Inferior parietal cortex (tissue), 1 donor: ENCODE results near the gene PDSS2.
"Not testable (repeated sequence)": the region's sequence is repeated elsewhere in the genome, so short reads cannot be mapped to it uniquely, and the experiment has no call there.

Source experiments
- DNase-seq: peaks from one replicate; pipeline ENCODE4 v3.0.0-alpha.2; 2016; ENCODE audit errors: extremely low spot score

Gene PDSS2, protein sequence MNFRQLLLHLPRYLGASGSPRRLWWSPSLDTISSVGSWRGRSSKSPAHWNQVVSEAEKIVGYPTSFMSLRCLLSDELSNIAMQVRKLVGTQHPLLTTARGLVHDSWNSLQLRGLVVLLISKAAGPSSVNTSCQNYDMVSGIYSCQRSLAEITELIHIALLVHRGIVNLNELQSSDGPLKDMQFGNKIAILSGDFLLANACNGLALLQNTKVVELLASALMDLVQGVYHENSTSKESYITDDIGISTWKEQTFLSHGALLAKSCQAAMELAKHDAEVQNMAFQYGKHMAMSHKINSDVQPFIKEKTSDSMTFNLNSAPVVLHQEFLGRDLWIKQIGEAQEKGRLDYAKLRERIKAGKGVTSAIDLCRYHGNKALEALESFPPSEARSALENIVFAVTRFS

DNA sequence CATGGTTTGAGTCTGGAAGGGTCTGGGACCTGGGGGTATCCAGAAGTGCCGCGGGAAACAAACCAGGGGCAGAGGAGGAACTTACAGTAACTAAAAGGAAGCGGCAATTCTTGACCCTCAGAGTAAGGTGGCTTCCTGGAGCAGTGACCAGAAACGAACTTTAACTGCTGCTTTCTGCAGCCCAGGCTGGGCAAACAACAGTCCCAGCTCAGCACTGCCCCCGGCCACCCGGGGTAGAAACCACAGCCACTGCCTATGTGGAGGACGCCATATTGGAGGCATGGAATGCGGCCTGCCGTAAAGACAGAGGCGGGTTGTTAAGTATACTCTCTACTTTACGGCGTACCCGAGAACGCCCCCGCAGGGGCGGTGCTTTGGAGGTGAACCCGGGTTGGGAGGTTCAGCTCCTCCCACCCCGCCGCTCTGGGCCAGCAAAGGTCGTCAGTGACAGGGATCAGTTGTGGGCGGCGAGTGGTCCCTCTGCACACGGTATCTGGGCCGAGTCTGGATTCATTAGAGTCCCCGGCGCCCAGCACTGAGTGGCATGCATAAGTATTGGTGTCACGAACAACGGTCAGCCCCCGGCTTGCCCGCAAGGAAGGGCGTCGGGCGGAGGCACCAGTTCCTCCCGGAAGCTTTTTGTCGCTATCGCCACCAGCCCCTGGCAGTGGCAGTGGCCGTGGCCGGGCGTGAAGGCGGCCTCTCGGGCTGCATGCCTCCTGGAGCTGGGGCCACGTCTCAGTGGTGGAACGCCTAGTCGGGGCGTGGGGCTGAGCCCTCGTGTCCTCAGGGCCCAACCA is at the start of gene PDSS2:
PDSS2 (minus strand) TSS at position 282 of the 800 bp plus-strand sequence; CDS start at position 3, 279 bp downstream.
- DNase-seq: peak; percentile 98

DNA sequence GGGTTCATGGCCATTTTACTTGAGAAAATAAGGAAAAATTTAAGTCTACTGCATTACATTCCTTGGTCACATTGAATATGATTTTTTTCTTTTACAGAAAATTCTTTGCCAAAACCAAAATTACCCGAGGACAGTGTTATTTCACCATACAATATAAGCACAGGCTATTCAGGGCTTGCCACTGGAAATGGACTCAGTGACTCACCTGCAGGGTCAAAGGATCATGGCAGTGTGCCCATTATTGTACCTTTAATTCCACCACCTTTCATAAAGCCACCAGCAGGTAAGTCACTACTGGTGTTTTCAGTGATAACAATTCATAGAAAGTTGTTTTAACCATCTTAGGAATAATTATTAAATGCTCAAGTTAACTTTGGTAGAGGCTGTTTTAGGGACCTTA is 46.8 kb upstream of the PDSS2 start:
- DNase-seq: no peak

DNA sequence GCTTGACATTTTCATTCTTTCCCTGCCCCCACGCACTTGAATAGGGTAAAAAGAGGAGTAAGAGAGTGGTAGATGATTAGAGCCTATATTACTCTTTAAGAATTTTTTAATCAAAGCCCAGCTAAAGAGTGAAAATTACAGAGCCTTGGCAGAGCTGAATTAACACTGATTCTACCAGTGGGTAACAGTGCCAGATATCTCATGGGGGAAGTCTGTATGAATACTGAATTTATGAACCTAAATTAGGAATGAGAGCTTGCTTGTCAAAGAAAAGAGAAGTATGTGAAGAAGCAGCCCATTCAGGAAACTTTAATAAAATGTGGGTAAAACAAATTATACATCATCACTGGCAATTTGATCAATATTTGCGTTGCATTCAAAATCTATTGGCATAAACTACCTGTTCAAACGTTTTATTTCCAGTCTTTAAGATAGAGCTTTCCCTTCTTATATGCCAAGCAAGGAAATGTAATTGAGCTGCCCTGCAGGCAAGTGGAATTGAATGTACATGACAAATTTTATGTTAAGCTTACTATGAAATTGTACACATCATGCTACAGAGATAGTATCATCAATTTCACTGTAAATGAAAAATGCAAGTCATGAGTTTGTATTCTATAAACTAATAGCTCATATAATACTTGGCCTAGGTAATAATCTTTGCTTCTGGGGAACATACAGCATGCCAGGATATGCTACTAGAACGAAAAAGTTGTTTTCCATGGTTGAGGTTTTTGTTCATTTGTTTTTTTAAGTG is 45.1 kb upstream of the PDSS2 start:
- DNase-seq: no peak

DNA sequence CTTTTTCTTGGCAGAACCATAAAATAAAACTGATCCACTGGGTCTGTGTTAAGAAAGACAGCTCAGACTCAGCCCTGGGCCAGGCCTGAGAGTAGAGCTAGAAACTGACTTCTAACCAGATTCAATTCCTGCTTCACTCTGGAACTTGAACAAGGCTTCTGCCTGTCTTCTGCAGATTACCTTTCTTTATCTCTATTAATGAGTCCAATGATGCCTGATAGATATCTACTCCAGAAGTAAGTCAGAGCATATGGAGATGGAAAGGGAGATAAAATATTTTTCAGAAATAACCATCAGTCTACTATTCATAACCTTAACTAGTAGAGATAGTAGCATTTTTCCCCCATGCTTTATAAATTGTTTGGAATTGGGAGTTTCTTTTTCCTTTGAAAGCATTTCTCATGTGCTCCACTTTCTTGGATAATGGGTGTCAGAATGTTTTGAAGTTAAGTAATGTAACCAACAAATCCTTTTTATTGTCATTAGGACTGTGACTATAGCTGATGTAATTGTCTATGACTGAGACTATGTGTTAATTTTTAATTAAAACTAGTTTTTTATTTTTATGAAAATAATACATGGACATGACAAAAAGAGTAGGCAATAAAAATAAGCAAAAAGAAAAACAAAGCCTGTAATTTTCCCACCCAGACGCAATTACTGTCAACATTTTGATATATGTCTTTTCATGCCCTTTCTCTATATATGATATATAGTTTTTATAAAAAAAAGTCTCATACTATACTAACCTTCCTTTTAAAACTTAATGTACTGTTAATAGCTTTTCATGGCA is 37.7 kb upstream of the PDSS2 start:
- no peak for DNase-seq

DNA sequence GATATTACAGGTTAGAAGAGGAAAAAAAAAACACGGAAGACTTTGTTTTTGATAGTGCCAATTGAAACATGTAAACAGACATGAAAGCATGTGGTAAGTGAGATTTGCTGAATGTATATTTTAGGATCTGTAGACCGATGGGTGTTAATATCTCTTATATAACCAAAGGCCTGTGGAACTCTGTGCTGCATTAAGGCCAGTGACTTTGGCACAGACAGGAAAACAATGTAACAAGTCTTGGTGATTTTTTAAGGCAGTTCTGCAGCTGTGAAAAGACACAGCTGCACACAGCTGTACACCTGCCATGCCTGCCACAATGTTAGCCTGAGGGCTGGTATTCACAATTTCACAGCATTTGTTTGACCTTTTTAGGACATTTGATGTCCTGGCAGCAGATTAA is 36.6 kb upstream of the PDSS2 start:
- DNase-seq: no peak

DNA sequence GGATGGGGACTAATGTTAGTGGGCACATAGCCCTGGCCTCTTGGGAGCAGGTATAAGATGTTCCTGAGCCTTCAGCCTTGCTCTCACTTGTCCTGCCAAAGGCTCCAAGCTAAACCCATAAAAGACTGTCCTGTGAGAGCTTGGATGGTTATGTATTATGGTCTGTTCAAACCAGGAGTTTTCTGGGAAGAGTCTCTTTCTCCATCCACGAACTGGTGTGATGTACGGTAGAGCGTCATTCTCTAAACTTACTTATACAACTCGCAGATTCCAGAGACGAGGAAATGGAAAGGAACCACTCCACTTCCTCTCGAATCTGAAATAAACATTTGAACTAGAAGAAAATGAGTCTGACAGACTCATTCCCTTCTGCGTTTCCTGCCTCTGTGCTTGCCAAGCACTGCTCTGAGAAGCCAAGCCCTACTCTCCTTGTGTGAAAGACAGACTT is 35.9 kb upstream of the PDSS2 start:
- peak; percentile 58 for DNase-seq

DNA sequence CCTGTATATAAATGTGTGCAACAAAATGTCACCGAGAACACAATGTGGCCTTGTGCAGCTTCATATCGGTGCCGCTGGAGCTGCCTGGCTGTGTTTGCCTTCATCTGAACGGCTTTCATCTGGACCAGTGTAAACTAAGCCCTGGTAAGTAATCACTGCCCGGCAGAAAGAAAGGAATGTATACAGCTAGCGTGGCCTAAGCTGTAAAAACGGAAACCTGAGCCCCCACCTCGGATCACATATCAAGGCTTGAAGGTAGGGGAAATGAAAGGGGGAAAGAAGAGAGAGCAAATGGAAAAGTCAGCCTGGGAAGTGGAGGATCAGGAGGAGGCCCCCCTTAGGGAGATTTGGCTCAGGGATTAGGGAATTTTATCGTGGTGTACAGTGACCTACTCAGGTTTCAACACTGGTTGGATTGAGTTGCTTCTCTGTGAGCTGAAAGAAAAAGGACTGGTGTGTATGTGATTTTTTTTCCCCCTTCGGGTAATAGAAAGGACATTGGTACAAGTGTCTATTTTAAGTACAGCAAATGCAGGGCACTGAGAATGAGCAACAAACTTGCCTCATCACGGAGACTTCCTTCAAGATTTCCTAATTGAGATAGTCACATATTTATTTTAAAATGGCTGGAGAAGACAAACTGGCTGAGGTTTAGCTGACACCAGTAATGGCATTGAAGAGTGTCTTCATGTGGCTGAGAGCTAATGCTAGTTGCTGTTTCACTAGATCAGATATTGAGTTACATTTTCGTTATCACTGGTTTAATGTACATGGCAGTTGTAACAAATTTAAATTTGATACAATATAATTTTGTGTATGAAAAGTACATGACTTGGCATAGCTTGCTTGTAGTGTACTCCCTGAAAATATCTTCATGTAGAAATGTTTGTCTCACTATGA is 34.0 kb upstream of the PDSS2 start:
- peak; percentile 60 for DNase-seq

DNA sequence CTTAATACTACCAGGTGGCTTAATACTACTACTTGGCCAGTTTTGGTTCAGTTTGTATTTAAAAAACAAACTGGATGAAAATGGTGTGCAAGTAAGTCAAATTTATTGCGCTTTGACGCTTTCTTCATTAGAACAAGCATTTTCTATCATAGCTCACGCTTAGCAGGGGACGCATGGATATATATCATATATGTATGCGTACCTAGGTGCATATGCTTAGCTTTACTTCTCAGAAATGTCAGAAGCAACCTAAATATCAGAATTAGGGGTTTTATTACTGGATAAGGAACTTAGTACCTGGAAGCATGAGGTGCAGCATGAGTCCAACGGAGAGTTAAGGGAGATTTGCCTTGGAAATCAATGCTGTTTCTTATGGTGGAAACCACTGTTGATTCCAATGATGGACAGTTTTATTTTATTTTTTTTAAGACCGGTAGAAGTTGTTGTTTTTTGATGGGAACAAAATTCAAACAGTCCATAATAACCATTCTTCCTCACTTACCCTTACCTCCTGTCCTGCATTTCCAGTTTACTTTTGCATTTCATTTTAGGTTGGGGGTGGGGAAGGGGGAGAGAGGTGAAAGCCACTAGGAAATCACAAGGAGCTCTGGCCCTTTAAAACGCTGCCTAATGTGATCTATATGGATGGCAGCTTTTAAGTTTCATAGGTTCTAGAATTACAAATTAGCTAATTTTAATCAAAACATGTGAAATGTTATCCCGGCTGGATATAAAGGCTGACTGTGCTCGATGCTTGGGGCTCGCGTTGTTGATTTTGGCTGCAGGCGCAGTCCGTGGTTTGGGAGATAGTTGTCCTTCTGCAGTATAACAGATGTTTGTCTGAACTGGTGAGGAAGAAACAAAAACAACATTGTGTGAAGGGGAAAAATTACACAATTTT is 32.6 kb upstream of the PDSS2 start:
- DNase-seq: peak; percentile 82

DNA sequence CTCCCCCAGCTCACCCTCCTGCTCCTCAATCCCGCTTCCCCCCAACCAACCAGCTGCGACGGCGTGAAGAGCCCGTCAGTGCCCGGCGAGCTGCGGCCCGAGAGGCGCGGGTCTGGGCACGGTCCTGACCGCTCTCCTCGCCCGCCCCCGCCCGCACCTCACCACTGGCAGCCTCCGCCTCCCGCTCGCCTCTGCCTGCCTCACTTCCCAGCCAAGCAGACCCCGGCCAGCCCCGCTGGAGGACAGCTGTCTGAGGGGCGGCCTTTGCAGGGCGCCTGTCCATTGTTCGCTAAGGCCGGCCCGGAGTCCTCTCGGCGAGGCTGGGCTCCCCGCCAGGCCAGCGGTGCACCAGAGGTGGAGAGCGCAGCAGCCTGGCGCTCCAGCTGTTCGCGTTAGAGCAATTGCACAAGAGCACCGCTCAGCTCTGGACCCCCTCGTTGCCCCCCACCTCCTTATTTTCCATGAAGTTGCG is 31.8 kb upstream of the PDSS2 start:
- peak; percentile 44 for DNase-seq

DNA sequence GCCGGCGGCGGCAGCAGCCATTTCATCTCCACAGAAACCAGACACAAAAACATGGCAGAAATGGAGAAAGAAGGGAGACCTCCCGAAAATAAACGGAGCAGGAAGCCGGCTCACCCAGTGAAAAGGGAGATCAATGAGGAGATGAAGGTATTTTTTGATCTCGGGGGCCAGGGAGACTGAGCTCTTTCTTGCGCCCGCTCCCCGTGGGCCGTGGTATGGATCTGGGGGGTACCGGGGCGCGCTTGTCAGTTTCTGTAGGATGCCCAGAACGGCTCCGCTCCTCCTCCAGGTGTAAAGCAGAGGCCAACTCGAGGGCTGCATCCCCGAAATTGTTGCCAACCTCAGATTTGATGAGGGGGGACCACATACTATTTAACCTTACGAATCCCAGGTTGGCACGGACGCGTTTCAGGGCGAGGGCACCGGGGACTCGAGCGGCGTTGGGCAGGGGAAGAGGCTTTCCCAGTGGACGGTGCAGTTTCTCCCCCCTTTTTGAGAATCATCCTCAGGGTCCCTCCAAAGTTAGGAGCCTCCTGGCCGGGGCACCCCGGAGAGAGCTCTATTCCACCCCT is 31.3 kb upstream of the PDSS2 start:
- peak; percentile 42 for DNase-seq

DNA sequence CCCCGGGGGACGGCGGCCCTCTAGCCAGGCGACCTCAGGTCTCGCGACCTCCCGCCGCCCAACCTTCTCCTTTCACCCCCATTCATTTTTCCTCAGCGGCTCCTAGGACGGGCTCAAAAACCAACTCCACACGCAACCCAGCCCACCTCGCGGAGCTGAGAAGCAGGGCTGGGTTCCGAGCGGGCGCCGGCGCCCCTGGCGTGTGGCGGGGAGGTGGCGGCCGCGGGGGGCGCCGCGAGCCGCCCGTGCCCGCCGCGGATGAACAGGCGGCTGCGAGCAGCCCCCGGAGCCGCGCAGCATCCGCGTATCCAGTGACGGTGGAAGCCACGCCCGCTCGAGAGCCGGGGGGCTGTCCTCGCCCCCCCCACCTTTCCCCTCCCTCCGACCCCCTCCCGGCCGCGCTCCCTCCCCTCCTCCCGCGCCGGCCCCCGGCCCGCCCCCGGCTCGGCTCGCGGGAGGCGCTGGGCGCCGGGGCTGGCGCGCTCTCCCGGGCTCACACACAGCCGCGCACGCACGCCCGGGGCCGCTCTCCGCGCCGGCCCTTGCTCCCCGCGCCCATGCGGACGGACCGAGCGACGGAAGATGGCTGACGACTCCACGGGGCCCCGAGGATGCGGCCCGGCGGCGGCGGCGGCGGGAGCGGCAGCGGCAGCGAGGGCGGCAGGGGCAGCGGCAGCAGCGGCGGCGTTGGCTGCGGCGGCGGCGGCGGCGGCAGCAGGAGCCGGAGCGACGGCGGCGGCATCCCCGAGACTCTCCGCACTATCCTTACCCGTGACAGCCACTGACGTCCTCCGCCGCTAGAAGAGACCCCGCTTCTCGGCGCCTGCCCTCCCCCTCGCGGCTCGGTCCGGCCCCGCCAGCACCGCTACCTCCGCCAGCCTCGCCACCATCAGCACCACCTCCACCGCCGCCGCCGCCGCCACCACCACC is 30.5 kb upstream of the PDSS2 start, which contains the start of gene SOBP:
SOBP (plus strand) TSS at position 482 of the 930 bp plus-strand sequence. CDS start 500 bp downstream, outside the sequence.
- peak; percentile 28 for DNase-seq

DNA sequence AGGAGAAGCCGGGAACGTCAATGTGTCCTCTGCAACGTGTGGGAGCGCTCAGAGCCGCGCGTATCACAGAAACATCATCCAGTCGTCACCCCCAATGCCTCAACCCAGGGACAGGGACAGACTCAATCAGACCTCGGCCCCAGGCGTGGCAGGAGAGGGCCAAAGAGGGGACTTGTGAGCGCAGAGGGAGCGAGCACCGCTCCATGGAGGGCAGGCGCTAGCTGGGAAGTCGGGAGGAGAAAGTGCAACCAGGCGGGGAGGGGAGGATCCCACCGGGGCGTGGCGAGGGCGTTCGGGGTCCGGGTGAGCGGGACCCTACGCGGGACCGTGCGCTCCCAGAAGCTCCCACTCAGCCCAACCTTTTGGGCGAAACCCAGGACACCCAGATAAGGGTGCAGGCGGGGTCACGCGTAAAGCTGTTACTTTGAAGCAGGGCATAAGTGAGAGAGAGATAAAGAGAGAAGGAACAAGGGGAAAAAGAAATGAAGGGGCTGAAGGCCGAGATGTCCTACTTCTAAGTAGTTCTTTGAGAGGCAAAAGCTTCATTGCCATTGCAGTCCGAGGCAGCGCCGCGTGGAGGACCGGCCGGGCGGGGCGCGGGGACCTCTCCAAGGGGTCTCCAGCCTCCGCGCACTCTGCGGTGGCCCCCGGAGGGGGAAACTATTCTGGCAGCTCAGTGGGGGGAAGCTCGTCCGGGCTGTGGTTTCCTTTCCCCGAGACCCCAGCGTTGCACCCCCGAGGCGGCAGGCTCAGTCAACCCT is 29.7 kb upstream of the PDSS2 start:
- DNase-seq: peak; percentile 43

DNA sequence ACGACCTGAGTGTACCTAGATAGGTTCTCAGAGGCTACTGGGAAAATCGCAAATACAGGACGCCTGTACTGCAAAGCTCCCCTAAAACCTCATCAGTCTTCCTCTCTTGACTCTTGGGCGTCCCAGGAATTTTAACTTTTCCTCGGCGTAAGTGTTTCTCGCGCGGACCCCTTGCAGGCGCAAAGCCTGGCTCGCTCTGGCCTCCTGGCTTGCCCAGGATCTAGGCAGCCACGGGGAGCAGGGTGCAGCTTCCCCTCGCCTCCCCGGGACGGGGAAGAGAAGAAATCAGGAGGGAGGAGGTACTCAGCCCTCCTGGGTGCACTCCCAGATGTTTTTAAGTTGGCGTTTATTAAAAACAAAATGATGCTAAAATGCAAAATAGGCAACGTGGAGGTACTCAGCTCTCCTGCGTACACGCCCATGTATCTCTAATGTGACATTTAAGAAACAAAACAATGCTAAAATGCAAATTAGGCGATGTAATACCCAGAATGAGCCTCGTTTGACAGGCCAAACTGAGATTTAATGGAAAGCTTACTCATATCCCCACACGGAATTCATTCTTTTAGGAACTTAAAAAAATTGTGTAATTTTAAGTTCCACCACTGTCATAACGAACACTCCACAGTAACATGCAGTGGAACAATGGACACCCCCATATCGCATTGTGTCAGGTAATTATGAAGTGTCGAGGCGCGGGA is 29.0 kb upstream of the PDSS2 start:
- peak; percentile 31 for DNase-seq

DNA sequence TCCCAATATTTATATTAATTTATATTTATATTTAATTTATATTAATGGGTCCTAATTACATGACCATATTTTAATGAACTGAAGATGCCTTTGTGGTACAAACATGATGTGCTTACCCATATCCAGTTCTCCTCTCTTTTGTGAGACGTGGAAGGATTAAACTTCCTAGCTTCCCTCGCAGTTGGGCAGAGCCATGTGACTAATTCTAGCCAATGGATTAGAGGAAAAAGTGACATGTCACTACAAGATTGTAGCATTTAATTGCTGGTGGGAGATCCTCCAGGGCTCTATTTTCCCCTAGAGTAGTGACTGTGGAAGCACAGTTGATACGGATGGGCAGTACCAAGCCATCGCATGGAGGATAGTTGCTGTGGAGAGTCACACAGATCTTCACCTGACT is 25.8 kb upstream of the PDSS2 start:
- DNase-seq: no peak

DNA sequence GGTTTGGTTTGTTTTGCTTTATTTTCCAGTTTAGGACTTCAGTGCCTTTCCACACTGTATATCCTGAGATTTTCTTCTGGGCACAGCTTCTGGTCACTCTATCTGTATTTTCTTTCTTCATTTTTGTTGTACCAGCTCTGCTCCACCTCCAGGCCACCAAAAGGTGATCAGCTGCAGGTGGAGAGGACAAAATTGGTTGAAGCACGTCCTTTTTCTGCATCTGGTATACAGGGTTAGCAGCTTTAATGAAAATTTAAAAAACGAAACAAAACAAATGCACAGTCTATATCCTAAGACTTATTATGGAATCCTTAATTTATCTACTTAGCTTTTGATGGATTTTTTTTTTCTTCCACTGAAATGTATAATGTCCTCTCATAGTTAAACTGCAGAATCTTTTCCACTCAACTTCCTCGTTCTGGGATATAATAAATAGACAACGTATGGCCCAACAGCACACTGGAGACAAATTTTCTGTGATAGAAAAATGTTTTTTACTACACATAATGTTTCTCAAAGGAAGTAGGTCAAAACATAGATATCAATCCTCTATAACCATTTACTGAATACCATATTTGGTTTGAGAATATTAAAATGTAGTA is 19.8 kb upstream of the PDSS2 start:
- DNase-seq: no peak

DNA sequence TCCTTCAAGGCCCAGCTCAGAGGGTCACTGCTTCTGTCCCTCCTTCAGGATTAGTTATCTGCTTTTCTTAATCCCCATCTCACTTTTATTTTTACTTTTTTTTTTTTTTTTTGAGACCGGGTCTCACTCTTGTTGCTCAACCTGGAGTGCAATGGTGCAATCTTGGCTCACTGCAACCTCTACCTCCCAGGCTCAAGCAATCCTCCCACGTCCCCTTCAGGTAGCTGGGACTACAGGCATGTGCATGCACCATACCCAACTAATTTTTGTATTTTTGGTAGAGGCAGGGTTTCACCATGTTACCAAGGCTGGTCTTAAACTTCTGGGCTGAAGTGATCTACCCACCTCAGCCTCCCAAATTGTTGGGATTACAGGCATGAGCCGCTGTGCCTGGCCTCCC is 16.5 kb upstream of the PDSS2 start:
- DNase-seq: not testable (repeated sequence)
